ENCODE results near the gene LRRTM1.

- TF ChIP-seq EZH2phosphoT487 (IDR thresholded peaks at IDR 0.05; ENCODE audit: borderline replicate concordance, low read length), result no peak
- no peak for TF ChIP-seq CTCF (IDR thresholded peaks at IDR 0.05; ENCODE audit: low read depth, low read length, poor library complexity, severe bottlenecking)
Observed at GRCh38 chr2:80252294-80252986, 52.1 kb downstream of the LRRTM1 start.
